HS-5 (cell line): Measurements from ENCODE around the gene PDK1.
"Not testable (repeated sequence)": the region's sequence is repeated elsewhere in the genome, so short reads cannot be mapped to it uniquely, and the experiment has no call there.

Experiments
- DNase-seq: peaks from one replicate; pipeline ENCODE4 v3.0.0-alpha.2; 2012; ENCODE audit warnings: low read depth

PDK1 gene

GRCh38 chr2:172552547-172553291, 3.2 kb upstream of the PDK1 start:
- DNase-seq, result no peak

DNA sequence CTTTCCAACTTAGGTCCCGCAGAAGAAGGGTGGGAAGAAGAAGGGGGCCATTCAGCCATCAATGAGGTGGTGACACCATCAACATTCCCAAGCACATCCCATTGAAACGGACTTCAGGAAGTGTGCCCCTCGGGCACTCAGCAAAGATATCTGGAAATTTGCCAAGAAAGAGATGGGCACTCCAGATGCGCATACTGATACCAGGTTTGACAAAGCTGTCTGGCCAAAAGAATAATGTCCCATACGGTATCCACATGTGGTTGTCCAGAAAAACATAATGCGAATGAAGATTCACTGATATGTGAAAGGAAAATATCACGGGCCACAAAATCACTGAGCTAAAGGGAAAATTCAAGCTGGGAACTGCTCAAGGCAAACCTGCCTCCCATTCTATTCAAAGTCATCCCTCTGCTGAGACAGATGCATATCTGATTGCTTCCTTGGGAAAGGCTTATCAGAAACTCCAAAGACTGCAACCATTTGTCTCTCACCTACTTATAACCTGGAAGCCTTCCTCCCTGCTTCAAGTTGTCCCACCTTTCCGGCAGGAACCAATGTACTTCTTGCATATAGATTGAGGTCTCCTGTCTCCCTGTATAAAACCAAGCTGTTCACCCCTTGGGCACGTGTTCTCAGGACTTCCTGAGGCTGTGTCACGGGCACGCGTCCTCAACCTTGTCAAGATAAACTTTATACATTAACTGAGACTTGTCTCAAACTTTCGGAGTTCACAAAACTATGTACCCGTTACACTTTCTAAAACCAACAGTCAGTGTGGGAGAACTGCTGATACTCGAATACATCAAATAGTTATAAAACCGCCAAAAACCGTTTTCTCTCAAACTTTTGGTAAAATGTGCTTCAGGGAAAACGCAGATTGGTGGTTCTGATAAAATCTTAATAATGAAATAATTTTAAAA, 1.3 kb upstream of the PDK1 start:
- DNase-seq, result no peak

DNA sequence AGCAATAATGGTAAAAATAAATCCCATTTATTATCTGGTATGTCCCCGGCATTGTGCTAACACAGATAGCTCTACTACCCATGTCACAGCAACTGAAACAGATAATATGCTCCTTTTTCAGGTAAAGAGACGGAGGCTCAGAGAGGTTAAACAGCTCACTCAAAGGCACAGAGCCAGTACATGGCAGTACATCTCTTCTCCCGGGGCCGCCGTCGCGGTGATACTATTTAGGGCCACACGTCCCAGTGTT, 693 bp upstream of the PDK1 start:
- no peak for DNase-seq

DNA sequence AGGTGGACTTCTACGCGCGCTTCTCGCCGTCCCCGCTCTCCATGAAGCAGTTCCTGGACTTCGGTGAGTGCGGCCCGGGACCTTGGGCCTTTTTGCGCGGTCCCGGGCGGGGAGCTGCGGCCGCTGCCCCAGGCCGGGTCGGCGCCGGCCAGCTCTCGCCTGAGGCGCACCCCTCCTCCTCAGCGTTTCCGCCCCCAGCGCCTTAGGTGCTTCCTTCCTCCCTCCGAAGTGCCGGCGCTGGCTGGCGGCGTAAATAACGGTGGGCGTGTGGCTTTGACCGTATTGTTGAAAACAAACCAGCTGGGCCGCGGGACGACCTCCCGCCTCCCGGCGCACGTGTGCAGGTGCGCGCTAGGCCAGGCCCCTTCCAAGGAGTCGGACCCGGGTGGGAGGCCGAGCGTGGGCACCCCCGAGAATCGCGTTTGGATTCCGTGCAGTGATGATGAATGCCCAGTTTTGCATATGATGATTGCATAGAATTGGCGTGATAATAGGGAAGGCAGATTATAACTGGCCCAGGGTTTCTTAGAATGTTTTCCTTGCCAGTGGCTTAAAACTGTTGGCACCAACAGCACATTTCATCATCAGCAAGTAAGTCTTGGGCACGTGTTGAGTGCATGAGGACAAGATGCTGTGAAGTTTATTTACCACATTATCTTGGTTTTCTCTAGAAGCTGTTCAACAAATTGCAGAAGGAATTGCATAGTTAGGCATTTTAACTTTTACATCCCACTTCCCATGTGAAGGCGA, 569 bp downstream of the PDK1 start:
- DNase-seq, result no peak

DNA sequence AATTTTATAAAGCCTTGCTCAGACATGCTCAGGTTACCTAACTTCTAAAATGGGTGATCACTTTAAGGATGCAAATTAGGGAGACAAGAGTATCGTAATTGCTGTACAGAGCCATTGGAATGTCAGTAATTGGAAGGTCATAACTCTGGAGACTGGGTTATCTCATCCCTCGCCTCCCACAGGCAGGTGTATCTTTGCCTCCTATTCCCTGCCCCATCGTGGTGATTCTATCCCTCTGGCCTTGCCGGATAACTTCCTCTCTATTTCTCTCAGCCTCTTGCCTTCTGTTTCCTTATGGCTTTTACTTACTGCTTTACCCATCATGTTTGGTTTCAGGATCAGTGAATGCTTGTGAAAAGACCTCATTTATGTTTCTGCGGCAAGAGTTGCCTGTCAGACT, 2.5 kb downstream of the PDK1 start:
- no peak for DNase-seq

GRCh38 chr2:172560721-172561120, 4.8 kb downstream of the PDK1 start:
- DNase-seq, result no peak

- no peak for DNase-seq
Observed at GRCh38 chr2:172561270-172561669, 5.4 kb downstream of the PDK1 start.

DNA sequence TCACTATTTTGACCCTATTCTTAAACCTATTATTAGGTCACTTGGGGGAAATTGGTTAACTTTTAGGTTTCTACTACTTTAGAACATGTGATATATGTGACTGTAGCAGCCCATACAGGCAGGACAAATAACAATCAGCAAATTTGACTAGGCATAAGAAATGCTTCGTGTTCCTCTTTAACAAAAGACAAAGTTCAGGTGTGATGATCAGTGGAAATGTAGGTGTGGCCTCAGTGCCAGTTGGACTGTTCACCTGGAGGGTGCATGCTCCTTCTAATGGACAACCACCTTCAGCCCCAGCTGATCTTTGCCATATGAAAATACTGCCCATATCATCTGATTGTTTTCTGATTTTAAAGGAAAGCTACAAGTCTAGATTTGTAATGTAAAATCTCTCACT, 6.4 kb downstream of the PDK1 start:
- no peak for DNase-seq

DNA sequence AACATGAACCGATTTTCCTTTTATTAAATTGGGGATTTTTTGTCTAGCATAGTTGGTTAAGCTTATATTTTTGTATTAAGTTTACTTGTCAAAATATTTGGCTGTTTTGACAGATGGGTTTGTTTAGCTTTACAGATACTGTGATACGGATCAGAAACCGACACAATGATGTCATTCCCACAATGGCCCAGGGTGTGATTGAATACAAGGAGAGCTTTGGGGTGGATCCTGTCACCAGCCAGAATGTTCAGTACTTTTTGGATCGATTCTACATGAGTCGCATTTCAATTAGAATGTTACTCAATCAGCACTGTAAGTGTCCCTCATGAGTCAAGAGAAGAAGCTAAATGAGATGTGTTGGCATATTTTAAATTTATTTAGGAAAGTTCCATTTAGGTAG, 8.5 kb downstream of the PDK1 start:
- no peak for DNase-seq

DNA sequence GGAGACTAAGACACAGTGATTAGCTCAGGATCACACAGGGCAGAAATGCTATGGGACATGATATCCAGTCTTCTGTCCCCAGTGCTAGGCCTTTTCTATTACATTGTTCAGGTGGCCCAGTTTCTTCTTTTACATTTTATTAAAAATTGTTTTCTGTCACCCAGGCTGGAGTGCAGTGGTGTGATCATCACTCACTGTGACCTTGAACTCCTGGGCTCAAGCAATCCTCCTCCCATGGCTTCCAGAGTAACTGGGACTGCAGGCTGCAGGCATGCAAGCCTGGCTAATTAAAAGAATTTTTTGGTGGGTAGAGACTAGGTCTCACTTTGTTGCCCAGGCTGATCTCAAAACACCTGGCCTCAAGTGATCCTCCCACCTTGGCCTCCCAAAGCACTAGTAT, 15.4 kb downstream of the PDK1 start:
- no peak for DNase-seq

GRCh38 chr2:172572981-172573380, 17.1 kb downstream of the PDK1 start:
- DNase-seq, result no peak

DNA sequence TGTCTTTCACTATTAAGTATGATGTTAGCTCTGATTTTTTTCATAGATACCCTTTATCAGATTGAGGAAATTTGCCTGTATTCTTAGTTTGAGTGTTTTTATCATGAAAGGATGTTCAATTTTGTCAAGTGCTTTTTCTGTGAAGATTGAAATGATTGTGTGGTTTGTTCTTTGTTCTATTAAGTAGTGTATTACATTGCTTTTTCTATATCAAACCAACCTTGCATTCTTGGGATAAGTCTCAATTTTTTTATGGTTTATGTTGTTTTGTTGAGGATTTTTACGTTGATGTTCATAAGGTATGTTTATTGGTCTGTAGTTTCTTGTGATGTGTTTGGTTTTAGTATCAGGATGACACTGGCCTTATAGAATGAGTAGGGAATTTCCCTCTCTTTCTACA, 19.1 kb downstream of the PDK1 start:
- no peak for DNase-seq

DNA sequence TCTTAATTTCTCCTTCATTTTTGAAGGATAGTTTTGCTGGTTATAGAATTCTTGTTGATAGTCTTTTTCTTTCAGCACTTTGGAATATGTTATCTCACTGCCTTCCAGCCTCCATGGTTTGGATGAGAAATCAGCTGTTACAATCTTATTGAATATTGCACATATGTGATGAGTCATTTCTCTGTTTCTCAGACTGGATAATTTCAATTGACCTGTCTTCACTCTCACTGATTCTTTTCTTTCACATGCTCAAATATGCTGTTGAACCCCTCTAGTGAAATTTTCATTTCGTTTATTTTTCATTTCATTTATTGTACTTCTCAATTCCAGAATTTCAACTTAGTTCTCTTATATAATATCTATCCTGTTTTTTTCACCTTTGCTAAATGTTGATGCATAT, 22.2 kb downstream of the PDK1 start:
- DNase-seq, result no peak

DNA sequence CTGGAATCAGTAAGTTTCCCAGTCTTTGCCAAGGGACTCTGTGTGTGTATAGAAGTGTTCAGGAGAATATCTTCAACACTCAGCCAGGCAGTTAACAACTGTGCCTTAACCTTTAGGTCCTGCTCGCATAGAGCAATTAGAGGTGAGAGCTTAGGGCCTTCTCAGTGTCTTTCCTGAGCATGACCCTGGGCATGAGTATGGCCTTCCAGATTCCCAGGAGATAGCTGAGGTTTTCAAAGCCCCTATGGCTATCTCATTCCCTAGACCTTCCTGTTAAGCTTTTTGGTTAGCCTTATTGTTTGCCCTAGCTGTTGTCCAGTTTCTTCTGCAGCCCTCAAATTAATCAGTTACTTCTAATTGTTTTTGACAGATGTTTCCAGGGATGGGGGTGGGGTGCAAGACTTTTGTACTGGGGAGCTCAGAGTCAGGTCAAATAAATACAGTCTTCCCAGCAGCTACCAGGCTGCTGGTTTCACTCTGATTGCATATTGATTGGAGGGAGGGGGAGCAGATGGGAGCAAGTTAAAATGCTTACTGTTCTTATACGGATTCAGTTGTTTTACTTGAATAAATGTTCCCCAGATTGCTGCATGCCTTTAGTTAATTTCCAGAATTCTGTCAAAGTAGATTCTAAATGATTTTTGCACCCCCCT, 23.1 kb downstream of the PDK1 start:
- DNase-seq, result no peak

GRCh38 chr2:172580544-172580943, 24.7 kb downstream of the PDK1 start:
- DNase-seq, result no peak

GRCh38 chr2:172582656-172583055, 26.8 kb downstream of the PDK1 start:
- no peak for DNase-seq

DNA sequence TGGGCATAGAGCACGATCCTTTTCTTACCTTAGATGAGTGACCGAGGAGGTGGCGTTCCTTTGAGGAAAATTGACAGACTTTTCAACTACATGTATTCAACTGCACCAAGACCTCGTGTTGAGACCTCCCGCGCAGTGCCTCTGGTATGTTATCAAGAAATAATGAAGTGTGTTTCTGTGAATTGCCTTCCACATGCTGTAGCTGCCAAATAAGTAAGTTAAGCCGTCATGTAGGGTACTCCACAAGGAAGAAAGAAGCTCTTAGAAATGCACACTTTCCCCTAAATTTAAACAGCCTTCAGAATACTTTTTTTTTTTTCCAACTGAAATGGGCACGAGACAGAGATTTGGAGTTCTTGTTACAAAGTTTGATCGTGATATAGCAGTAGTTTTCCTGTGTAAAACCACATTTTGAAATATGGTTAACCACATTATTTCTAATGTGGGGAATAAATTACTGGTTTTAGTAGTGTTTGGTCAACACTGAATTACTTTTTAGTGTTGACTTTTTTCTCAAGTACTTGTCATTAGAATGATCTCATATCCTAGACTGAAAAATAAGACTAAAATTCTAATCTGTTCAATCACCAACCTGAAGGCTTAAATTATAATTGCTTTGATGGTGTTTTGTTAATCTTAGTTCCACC, 30.5 kb downstream of the PDK1 start:
- DNase-seq, result no peak

GRCh38 chr2:172587231-172587630, 31.3 kb downstream of the PDK1 start:
- DNase-seq, result not testable (repeated sequence)

DNA sequence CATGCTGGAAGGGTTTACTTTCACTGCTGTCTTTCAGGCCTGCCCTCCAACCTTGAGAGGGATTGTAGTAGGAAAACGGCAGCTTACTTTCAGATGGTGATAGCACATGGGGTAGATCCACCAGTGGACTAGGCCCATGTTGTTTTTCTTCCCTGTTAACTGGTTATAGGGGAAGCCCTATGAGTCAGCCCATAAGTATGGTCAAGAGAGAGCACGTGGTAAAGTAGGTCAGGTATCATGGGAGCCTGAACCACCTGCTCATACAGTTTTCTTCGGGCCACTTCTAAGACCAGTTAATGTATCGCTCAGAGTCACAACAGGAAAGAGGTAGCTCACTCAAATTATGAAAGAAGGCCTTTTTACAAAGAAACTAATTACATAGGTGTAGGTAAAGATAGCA, 33.0 kb downstream of the PDK1 start:
- DNase-seq, result no peak

DNA sequence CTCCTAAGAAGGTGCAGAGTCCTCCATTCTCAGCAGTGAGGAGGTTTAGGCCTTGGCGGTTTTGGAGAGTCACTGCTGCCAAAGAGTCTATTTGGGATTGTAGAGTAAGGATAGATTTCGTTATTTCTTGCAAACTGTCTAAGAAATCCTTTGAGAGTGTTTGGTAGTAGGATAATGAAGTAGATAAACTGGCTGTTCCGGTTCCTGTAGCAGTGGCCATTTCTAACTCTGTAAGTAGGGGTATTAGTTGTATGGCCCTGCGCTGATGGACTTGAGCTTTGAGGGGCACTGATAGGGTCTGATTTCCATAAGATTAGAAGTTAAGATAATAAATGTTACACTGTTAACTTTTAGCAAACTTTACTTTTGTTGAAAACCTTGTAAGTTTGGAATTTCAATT, 35.5 kb downstream of the PDK1 start:
- DNase-seq, result not testable (repeated sequence)

DNA sequence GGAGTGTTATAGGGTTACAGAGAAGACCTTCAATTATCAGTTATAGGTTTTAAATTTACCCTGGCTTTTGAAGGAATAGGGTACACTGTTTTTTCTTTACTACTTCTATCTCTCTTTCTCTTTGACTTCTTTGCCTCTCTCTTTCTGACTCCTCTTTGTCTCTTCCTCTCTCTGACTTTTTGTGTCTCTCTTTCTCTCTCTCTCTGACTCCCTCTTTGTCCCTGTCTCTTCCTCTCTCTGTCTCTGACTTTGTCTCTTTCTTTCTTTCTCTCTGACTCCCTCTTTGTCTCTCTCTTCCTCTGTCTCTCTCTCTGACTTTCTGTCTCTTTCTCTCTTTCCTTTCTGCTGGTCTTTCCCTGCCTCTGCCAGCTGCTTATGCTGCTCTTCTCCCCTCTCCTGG, 36.3 kb downstream of the PDK1 start:
- DNase-seq, result not testable (repeated sequence)

- no peak for DNase-seq
Observed at GRCh38 chr2:172596776-172597175, 40.9 kb downstream of the PDK1 start.
